ENCODE results near the gene CHRNA5. TPM values are rescaled to one million over a fixed set of nuclear protein-coding genes. Genes with fewer than 3 reads are reported as not detected.
"Not testable (repeated sequence)": the region's sequence is repeated elsewhere in the genome, so short reads cannot be mapped to it uniquely, and the experiment has no call there.

CHRNA5 gene
- polyA plus RNA-seq, 2 of the 4 experiments (the other 2 are of a cell fraction), result 29.8 to 49.6 TPM

DNA sequence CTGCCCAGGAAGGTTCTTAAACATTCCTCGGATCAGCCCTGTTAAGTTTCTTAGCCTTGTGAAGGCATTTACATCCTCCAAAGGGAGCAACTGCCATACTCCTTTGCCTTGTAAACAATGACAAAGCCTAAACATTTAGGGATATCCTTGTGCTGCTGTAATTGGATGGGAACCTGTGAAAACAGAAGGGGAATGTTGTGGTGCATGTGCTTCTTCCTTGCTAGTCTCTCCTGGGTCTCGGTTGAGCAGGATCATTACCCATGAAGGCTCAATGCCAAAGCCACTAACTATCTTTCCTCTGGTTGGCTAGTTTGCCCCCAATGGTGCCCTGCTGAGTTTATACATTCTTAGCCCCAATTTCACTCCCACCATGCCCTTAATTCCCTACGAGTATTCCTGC, 38.1 kb downstream of the CHRNA5 start (continued):
- TF ChIP-seq, protein P1, sequence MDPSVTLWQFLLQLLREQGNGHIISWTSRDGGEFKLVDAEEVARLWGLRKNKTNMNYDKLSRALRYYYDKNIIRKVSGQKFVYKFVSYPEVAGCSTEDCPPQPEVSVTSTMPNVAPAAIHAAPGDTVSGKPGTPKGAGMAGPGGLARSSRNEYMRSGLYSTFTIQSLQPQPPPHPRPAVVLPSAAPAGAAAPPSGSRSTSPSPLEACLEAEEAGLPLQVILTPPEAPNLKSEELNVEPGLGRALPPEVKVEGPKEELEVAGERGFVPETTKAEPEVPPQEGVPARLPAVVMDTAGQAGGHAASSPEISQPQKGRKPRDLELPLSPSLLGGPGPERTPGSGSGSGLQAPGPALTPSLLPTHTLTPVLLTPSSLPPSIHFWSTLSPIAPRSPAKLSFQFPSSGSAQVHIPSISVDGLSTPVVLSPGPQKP (IDR thresholded peaks at IDR 0.05; ENCODE audit: low read depth, low read length), result no peak
- TF ChIP-seq NPAS2 (CRISPR knock-in tag; IDR thresholded peaks at IDR 0.05; ENCODE audit: borderline replicate concordance) (no peak), NR3C1 (IDR thresholded peaks at IDR 0.05) (no peak)

DNA sequence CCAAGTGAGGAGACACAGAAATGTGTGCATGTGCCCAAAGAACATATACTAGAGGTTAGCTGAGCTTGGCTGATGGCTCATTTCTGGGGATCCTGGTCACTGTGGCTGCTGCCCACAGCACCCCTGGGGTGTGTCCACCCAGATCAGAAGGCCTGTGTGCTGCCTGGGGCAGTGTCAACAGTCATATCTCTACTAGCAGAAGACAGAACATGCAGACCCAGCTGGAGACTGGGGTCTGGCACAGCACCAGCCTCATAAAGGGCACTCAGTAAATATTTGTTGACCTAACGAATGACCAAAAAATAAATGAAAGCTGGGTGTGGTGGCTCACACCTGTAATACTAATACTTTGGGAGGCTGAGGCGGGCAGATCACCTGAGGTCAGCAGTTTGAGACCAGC, 39.1 kb downstream of the CHRNA5 start:
- FAIRE-seq (no peak), ATAC-seq (peak in 1 of 2 experiments; percentile 33; a peak in 3 of 6 replicates), DNase-seq (ENCODE audit: low read depth in 1 of 2, low spot score in 1 of 2) (no peak)
- no peaks in the 10 kb centered on the region for H3K9me3 ChIP-seq
- WGBS (ENCODE audit: missing lambda C conversion rate), result 86% methylated on average over 2 of the region's 2 CpGs
- H3K4me1 ChIP-seq, result no peaks in the 10 kb centered on the region
- POLR2A ChIA-PET, result no interaction called here
- no peak for TF ChIP-seq RNF2 (IDR thresholded peaks at IDR 0.05; ENCODE audit: borderline replicate concordance, low read depth)
- CTCF ChIA-PET, result interaction anchor here (1.1 to 2.9 kb wide), 4 partner anchors 10 to 146 kb away, joined by 3 to 11 read pairs (median 3); no protein-coding TSS in a partner anchor
- H3K27ac ChIP-seq, result no peak overlapping the region
- H3K4me2 ChIP-seq, result no peak overlapping the region
- H3K4me3 ChIP-seq, result no peak overlapping the region

DNA sequence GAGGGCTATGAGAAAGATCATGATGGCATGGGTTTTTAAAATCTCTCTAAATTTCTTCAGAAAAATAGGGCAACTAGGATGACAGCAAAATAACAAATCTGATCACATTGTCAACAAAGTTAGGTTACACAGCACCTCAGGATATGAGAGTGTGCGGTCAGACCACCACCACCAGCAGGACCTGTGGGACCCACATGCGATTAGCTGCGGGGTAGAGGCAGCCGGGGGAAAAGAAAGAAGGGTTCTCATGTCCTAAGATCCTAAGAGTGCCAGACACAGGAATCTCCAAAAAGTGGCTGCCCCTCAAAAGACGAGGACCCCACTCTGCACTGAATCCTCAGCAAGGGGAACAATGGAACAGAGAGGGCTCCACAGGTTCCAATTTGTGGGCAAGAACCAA, 39.9 kb downstream of the CHRNA5 start:
- Histone ChIP-seq H3K9me3 (no peaks in the 10 kb centered on the region), H3K4me3 (no peak overlapping the region), H3K4me1 (no peaks in the 10 kb centered on the region), H3K4me2 (no peak overlapping the region), H3K27ac (no peak overlapping the region)
- ChIA-PET POLR2A (no interaction called here), CTCF (interaction anchor here (0.9 to 2.9 kb wide), 8 partner anchors 9 to 148 kb away, joined by 3 to 11 read pairs (median 3); no protein-coding TSS in a partner anchor)
- 58% methylated on average over 5 of the region's 5 CpGs for WGBS (ENCODE audit: missing lambda C conversion rate)
- TF ChIP-seq ESRRA (IDR thresholded peaks at IDR 0.05; ENCODE audit: borderline replicate concordance, low read length) (no peak), CEBPB (IDR thresholded peaks at IDR 0.05) (no peak), POLR2A (IDR thresholded peaks at IDR 0.05; ENCODE audit: low read length) (no peak)
- TF ChIP-seq, protein P2, sequence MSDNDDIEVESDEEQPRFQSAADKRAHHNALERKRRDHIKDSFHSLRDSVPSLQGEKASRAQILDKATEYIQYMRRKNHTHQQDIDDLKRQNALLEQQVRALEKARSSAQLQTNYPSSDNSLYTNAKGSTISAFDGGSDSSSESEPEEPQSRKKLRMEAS (IDR thresholded peaks at IDR 0.05), result no peak
- FAIRE-seq, result no peak
- no peak for DNase-seq (ENCODE audit: low read depth in 1 of 2, low spot score in 1 of 2)
- peak in 1 of 2 experiments; percentile 21; a peak in 2 of 6 replicates for ATAC-seq

DNA sequence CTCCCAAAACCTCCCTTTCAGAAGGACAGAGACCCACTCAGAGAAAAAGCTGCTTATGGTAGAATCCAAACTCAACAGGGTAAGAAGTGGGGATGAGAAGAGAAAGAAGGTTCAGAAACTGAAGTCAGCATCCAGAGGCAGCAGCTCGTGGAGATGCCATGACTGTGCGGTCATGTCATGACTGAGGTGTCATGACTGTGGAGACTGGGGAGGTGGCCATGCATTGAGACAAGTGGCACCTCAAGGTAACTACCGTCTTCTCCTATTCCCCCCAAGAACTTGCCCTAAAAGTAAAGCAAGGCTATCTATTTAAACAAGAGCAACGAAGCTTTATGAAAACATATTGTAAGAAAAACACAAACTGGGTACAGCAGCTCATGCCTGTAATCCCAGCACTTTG, 40.4 kb downstream of the CHRNA5 start:
- FAIRE-seq, result no peak
- POLR2A ChIA-PET, result no interaction called here
- CTCF ChIA-PET, result interaction anchor here (0.6 to 2.9 kb wide), 9 partner anchors 9 to 290 kb away, joined by 3 to 11 read pairs (median 4); no protein-coding TSS in a partner anchor
- WGBS (ENCODE audit: missing lambda C conversion rate), result 23% methylated on average over 4 of the region's 4 CpGs
- Histone ChIP-seq H3K4me2 (no peak overlapping the region), H3K9me3 (no peaks in the 10 kb centered on the region), H3K4me1 (no peaks in the 10 kb centered on the region), H3K4me3 (no peak overlapping the region), H3K27ac (no peak overlapping the region)
- ATAC-seq, result peak in 1 of 2 experiments; percentile 51; a peak in 3 of 6 replicates
- TF ChIP-seq, protein P3, sequence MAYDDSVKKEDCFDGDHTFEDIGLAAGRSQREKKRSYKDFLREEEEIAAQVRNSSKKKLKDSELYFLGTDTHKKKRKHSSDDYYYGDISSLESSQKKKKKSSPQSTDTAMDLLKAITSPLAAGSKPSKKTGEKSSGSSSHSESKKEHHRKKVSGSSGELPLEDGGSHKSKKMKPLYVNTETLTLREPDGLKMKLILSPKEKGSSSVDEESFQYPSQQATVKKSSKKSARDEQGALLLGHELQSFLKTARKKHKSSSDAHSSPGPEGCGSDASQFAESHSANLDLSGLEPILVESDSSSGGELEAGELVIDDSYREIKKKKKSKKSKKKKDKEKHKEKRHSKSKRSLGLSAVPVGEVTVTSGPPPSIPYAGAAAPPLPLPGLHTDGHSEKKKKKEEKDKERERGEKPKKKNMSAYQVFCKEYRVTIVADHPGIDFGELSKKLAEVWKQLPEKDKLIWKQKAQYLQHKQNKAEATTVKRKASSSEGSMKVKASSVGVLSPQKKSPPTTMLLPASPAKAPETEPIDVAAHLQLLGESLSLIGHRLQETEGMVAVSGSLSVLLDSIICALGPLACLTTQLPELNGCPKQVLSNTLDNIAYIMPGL (CRISPR knock-in tag; IDR thresholded peaks at IDR 0.05; ENCODE audit: borderline replicate concordance), result no peak
- no peak for TF ChIP-seq POLR2AphosphoS2 (conservative IDR thresholded peaks at IDR 0.05; ENCODE audit: low read length)
- TF ChIP-seq MYC (IDR thresholded peaks at IDR 0.05; ENCODE audit: borderline replicate concordance, low read length), result no peak
- TF ChIP-seq, protein P4, sequence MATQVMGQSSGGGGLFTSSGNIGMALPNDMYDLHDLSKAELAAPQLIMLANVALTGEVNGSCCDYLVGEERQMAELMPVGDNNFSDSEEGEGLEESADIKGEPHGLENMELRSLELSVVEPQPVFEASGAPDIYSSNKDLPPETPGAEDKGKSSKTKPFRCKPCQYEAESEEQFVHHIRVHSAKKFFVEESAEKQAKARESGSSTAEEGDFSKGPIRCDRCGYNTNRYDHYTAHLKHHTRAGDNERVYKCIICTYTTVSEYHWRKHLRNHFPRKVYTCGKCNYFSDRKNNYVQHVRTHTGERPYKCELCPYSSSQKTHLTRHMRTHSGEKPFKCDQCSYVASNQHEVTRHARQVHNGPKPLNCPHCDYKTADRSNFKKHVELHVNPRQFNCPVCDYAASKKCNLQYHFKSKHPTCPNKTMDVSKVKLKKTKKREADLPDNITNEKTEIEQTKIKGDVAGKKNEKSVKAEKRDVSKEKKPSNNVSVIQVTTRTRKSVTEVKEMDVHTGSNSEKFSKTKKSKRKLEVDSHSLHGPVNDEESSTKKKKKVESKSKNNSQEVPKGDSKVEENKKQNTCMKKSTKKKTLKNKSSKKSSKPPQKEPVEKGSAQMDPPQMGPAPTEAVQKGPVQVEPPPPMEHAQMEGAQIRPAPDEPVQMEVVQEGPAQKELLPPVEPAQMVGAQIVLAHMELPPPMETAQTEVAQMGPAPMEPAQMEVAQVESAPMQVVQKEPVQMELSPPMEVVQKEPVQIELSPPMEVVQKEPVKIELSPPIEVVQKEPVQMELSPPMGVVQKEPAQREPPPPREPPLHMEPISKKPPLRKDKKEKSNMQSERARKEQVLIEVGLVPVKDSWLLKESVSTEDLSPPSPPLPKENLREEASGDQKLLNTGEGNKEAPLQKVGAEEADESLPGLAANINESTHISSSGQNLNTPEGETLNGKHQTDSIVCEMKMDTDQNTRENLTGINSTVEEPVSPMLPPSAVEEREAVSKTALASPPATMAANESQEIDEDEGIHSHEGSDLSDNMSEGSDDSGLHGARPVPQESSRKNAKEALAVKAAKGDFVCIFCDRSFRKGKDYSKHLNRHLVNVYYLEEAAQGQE (IDR thresholded peaks at IDR 0.05), result no peak
- no peak for TF ChIP-seq HOXA7 (CRISPR knock-in tag; IDR thresholded peaks at IDR 0.05)
- no peak for TF ChIP-seq FOSL2 (IDR thresholded peaks at IDR 0.05)
- TF ChIP-seq FOSL2 (CRISPR knock-in tag; IDR thresholded peaks at IDR 0.05), result no peak
- no peak for TF ChIP-seq HDAC2 (IDR thresholded peaks at IDR 0.05)
- no peak for TF ChIP-seq KDM5A (IDR thresholded peaks at IDR 0.05)
- DNase-seq (ENCODE audit: low read depth in 1 of 2, low spot score in 1 of 2), result no peak

DNA sequence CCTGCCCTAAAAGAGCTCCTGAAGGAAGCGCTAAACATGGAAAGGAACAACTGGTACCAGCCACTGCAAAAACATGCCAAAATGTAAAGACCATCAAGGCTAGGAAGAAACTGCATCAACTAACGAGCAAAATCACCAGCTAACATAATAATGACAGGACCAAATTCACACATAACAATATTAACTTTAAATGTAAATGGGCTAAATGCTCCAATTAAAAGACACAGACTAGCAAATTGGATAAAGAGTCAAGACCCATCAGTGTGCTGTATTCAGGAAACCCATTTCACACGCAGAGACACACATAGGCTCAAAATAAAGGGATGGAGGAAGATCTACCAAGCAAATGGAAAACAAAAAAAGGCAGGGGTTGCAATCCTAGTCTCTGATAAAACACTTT, 44.2 kb downstream of the CHRNA5 start:
- WGBS (ENCODE audit: missing lambda C conversion rate), result 44% methylated on average over 3 of the region's 3 CpGs
- FAIRE-seq; H3K4me1 ChIP-seq; H3K27ac ChIP-seq; H3K4me3 ChIP-seq; ATAC-seq; H3K4me2 ChIP-seq; DNase-seq (ENCODE audit: low read depth in 1 of 2, low spot score in 1 of 2); H3K9me3 ChIP-seq; CTCF ChIA-PET; POLR2A ChIA-PET: not testable (repeated sequence)

Data from A549 (cell line).